Astrocyte of the hippocampus (primary cell): Measurements from ENCODE around the gene INPP4B.

Source experiments
- DNase-seq: peaks from one replicate; pipeline ENCODE4 v3.0.0; 2011; ENCODE audit warnings: low read depth, low spot score

The INPP4B gene

GRCh38 chr4:142583708-142584107 lies 262.4 kb downstream of the INPP4B start:
- no peak for DNase-seq

GRCh38 chr4:142582340-142582739 lies 263.8 kb downstream of the INPP4B start:
- no peak for DNase-seq

DNA sequence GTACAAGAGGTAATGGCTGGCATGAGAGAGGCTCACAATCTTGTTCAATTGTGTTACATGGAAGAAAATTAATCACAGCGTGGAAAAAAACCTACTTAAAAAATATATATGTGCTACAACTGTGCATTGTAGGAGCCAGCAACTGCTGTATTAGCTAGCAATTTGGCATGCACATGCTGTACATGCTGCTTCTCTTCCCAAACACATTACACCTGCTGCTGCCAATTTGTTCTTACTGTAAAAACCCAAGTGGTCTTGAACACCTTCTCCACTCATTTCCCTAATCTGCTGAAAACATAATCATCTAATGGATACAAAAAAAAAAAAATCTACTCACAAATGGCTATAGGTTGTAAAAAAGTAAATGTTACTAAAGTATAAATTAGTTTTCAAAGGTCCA lies 264.2 kb downstream of the INPP4B start:
- DNase-seq: no peak

GRCh38 chr4:142579443-142579842 lies 266.7 kb downstream of the INPP4B start:
- peak; percentile 19 for DNase-seq

- DNase-seq: no peak
These were observed 271.8 kb downstream of the INPP4B start for GRCh38 chr4:142574306-142574705.

DNA sequence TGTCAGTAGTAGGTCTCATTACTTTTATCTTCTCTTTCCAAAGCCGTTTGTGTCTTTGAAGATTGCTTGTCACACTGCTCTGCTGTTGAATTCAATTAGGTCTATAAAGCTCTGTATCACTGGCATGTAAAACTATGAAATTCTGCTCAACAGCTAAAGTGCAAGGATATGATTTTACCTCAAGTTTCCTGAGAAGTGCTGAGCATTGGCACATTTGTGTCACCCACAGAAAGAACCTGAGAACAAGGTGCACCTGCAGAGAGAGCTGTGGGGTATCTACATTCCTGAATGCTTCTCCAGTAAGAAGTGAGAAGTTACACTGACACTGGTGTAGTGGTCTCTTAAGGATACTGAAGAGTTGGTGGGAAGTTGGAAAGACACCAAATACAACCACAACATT lies 274.0 kb downstream of the INPP4B start:
- no peak for DNase-seq

DNA sequence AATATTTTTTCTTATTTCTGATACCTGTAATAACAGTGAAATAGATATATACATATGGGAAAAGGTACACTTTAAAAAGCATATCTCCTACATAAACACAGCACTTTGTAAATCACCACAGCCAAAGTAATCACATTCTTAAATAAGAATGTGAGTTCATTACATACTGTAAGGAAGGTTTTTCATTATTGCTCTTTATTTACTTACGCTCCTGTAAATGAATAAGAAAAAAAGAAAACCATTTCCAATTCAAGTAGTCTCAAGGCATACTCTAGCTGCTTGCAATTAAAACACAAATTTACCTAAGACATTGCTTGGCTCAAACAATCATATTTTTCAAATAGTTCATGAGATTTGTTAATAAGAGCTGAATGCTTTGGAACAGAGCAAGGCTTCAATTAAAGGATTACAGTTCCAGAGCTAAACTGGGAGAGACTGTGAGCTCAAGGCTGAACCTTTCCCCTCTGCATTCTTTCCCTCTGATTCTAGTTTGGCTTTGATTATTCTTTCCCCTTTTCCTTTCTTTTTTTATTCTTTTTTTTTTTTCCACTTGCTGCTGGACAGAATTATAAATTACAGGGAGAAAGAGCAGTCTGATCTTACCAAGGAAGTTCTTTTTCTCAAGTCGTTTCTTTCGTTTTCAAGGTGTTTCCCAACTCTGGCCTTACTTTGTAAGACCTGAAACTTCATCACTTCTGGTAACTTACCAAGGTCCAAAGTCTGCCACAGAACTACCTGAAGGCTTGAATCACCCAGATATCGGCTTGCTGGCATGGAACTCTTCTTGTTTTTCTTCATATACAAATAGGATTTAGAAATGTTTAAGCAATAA lies 278.3 kb downstream of the INPP4B start:
- peak; percentile 71 for DNase-seq

DNA sequence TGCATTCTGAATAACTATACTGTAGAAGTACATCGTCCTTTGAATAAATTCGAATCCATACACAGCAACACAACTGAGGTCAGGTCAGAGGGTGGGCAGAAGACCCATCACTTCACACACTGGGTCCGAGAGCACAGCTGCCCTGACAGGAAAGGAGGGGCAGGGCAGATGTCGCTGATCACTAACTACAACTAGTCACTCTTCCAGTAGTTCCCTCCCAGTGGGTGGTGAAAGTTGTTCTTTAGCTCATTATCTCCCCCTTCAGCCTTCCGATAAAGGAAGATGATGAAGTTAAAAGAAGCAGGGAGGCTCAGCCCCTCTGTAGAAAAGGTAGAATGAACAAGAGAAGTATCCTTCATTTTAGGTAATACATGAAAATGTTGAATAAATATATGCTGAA lies 278.9 kb downstream of the INPP4B start:
- peak; percentile 32 for DNase-seq

DNA sequence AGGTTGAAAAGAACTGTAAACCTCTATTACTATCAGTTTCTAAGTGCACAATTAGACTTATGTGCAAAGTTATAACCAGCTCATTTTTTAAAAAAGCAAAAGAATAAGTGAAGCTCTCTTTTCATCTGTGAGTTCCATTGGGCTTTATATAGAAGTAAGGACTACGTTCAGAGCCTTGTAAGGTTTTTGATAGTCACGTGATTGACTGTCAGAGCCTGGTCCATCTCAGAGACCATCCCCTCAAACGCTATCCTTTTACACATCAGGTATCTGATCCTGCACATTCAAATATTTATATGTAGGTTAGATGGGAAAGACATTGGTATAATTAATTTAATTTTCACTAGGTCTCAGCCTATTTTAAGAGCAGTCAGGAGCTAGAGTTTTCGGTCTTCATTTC lies 279.3 kb downstream of the INPP4B start:
- no peak for DNase-seq

- DNase-seq: no peak
These were observed 279.9 kb downstream of the INPP4B start for GRCh38 chr4:142566243-142566642.

DNA sequence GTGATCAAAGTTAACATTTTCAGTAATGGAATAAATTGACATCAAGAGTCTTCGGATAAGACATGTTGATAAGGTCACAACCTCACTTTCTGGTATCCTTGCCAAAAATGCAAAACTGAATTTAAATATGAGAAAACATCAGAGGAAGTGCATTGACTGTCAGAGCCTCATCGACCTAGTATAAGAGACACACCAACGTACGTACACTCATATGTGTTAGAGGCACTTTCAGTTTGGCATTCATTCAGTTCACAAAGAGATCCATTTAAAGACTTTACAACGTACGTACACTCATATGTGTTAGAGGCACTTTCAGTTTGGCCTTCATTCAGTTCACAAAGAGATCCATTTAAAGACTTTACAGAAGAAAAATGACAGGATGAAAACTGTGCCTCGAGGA lies 280.3 kb downstream of the INPP4B start:
- DNase-seq: no peak

DNA sequence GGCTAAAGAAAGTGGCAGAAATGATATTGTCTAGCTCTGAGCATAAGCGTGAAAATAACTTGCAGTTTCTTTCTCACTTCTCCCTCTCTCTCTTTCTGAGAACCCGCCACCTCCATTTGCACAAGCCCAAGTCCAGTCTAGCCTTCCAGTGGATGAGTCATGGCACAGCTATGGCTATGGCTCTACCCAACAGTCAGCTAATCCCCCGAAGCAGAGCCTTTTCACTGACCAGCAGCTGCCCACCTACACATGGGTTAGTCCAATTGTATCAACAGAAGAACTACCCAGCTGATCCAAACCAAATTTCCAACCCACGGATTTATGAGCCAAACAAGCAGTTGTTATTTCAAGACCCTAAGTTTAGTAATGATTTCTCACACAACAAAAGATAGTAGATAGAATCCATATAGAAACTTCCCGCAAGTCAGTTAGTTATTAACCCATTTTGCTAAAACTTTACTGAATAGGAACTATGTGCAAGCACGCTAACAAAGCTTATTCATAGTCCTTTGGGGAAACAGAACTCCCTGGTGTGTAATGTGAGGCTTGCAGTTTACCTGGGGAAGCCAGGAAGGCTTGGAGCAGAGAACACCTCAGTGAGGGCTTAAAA lies 282.3 kb downstream of the INPP4B start:
- DNase-seq: peak; percentile 67

- no peak for DNase-seq
These were observed 286.1 kb downstream of the INPP4B start for GRCh38 chr4:142559986-142560385.

GRCh38 chr4:142558851-142559250 lies 287.2 kb downstream of the INPP4B start:
- peak; percentile 85 for DNase-seq

GRCh38 chr4:142557239-142557801 lies 288.8 kb downstream of the INPP4B start:
- no peak for DNase-seq

GRCh38 chr4:142556570-142557238 lies 289.4 kb downstream of the INPP4B start:
- no peak for DNase-seq

- no peak for DNase-seq
These were observed 290.1 kb downstream of the INPP4B start for GRCh38 chr4:142556048-142556447.

DNA sequence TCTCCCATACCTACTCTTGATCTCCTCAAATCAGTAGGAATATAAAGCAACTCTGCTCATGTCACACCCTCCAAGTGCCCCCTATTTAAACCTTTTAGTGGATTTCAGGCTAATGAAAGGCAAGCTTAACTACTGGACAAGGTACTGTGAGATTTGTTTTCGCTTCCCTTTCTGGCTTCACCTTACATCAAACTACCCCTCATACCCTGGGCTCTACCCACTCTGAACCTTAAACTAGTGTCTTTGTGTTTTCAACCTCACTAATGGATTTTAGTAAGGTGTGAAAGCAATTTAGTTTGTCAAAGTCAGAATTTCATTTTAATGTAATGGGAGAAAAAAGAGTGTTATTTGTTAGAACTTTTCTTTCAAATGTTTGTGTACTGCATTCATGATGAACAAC lies 291.7 kb downstream of the INPP4B start:
- DNase-seq: no peak

- DNase-seq: peak; percentile 58
These were observed 294.4 kb downstream of the INPP4B start for GRCh38 chr4:142551517-142552305.

- DNase-seq: peak; percentile 19
These were observed 295.1 kb downstream of the INPP4B start for GRCh38 chr4:142550965-142551364.

DNA sequence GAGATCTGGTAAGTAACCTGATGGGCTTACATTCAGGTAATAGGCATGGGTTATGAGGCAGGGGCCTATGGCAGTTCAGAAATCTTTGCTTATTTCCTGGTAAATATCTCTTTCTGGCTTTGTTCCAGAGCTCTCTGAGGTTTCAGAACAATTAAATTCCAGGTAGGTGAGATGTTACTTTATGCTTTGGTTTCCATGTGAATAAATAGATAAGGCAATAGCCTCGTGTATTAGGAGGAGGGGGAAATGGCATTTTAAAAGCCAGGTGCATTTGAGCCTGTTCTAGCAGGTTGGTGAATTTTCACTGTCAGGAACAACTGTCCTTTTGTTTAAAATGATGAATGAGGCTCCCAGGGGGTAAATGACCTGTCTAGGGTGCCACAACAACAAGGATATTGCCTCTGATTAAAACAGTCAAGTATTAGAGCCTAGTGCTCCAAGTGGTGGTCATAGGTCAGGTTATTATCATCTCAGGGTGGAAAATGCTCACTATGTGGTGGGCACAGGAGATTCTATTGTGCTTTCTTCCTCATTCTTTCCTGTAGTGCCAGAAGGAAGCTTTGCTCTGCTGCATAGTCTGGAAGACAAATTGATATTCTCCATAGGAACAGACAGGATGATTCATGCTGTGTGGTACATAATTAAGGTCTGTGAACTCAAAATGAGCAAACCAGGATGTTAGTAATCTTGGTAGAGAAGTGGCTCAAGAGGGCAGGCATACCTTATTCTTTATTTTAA lies 296.2 kb downstream of the INPP4B start:
- peak; percentile 83 for DNase-seq
